Nephron (organoid): ENCODE results near the gene DSG2.

ENCODE experiments used
- H3K27ac Mint-ChIP-seq, 3 experiments: 2 replicates each; pipeline ENCODE4 v1.8.0; 2020; ENCODE audit warnings: mixed read lengths in 3 of 3, mild to moderate bottlenecking in 2 of 3, moderate library complexity in 1 of 3
- H3K27me3 Mint-ChIP-seq: 2 replicates; pipeline ENCODE4 v1.8.0; 2021; ENCODE audit warnings: low read depth, mild to moderate bottlenecking, moderate library complexity, mixed read lengths
- H3K36me3 Mint-ChIP-seq: 2 replicates; pipeline ENCODE4 v1.8.0; 2020; ENCODE audit warnings: low read depth, mixed read lengths
- H3K4me1 Mint-ChIP-seq: 2 replicates; pipeline ENCODE4 v1.8.0; 2020; ENCODE audit warnings: mixed read lengths
- H3K4me3 Mint-ChIP-seq, 3 experiments: 2 replicates each; pipeline ENCODE4 v1.8.0; 2020; ENCODE audit warnings: mild to moderate bottlenecking in 3 of 3, mixed read lengths in 3 of 3, moderate library complexity in 2 of 3
- H3K9me3 Mint-ChIP-seq: 2 replicates; pipeline ENCODE4 v1.8.0; 2020; ENCODE audit warnings: mixed read lengths
- CTCF ChIP-seq, 3 experiments: fragments of 200-600 bp; sonication (generic); IDR thresholded peaks; one replicate each; pipeline ENCODE4 v1.5.0; 2021; ENCODE audit warnings: antibody characterized with exemption in 3 of 3; ENCODE audit not compliant: unreplicated experiment in 3 of 3

DSG2 gene

DNA sequence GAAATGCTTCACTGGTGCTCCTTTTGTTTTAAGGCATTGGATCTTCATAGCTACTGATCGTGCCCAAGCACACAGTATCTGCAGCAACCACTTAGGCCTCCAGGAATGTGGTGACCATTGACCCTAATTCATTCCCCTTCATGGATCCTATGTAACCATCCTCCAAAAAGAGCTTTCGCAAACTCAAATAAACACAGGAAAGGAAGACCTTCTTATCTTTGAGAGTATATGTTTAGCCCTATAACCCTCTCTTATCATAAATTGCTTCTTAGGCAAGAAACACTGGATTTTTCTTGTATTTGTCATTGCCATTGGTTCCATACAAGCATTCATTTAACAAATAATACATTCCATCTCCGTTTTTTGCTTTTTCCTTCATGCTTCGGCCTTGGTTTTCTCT, 89.6 kb downstream of the DSG2 start:
- TF ChIP-seq CTCF (IDR thresholded peaks at IDR 0.05; ENCODE audit: unreplicated experiment in 3 of 3) = no peak
- Mint-ChIP-seq H3K27ac (no peak overlapping the region), H3K27me3 (peaks cover 6% of the 10 kb centered on the region), H3K9me3 (peaks cover 3% of the 10 kb centered on the region), H3K36me3 (no peaks in the 10 kb centered on the region), H3K4me3 (no peak overlapping the region), H3K4me1 (no peaks in the 10 kb centered on the region)

GRCh38 chr18:31590570-31590969, 92.6 kb downstream of the DSG2 start:
- Mint-ChIP-seq H3K4me3 (no peak overlapping the region), H3K27ac (no peak overlapping the region), H3K9me3 (peaks cover 3% of the 10 kb centered on the region), H3K36me3 (no peaks in the 10 kb centered on the region), H3K4me1 (peaks cover 3% of the 10 kb centered on the region), H3K27me3 (peaks cover 10% of the 10 kb centered on the region)
- TF ChIP-seq CTCF (IDR thresholded peaks at IDR 0.05; ENCODE audit: unreplicated experiment in 3 of 3) = no peak

GRCh38 chr18:31591113-31591512, 93.1 kb downstream of the DSG2 start:
- peaks cover 3% of the 10 kb centered on the region for H3K9me3 Mint-ChIP-seq
- peaks cover 10% of the 10 kb centered on the region for H3K27me3 Mint-ChIP-seq
- H3K4me3 Mint-ChIP-seq = no peak overlapping the region
- no peaks in the 10 kb centered on the region for H3K36me3 Mint-ChIP-seq
- TF ChIP-seq CTCF (IDR thresholded peaks at IDR 0.05; ENCODE audit: unreplicated experiment in 3 of 3) = no peak
- H3K27ac Mint-ChIP-seq = no peak overlapping the region
- peaks cover 9% of the 10 kb centered on the region for H3K4me1 Mint-ChIP-seq

DNA sequence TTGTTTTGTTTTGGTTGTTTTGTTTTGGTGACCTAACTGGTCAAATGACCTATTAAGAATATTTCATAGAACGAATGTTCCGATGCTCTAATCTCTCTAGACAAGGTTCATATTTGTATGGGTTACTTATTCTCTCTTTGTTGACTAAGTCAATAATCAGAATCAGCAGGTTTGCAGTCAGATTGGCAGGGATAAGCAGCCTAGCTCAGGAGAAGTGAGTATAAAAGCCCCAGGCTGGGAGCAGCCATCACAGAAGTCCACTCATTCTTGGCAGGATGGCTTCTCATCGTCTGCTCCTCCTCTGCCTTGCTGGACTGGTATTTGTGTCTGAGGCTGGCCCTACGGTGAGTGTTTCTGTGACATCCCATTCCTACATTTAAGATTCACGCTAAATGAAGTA, 93.7 kb downstream of the DSG2 start, which contains the start of gene TTR:
Gene TTR (plus strand): TSS at position 250 of the 400 bp plus-strand sequence. CDS start 26 bp downstream, at position 276.
- Mint-ChIP-seq H3K27me3 (peaks cover 10% of the 10 kb centered on the region), H3K4me1 (peaks cover 14% of the 10 kb centered on the region), H3K9me3 (peaks cover 3% of the 10 kb centered on the region), H3K36me3 (no peaks in the 10 kb centered on the region), H3K27ac (no peak within 1 kb of the TSS), H3K4me3 (no peak within 1 kb of the TSS)
- no peak for TF ChIP-seq CTCF (IDR thresholded peaks at IDR 0.05; ENCODE audit: unreplicated experiment in 3 of 3)

- H3K4me3 Mint-ChIP-seq = no peak overlapping the region
- H3K27me3 Mint-ChIP-seq = peaks cover 10% of the 10 kb centered on the region
- no peaks in the 10 kb centered on the region for H3K36me3 Mint-ChIP-seq
- H3K27ac Mint-ChIP-seq = no peak overlapping the region
- peaks cover 15% of the 10 kb centered on the region for H3K4me1 Mint-ChIP-seq
- no peak for TF ChIP-seq CTCF (IDR thresholded peaks at IDR 0.05; ENCODE audit: unreplicated experiment in 3 of 3)
- peaks cover 3% of the 10 kb centered on the region for H3K9me3 Mint-ChIP-seq
These were observed 94.7 kb downstream of the DSG2 start for GRCh38 chr18:31592506-31593157.

- no peak overlapping the region for H3K4me3 Mint-ChIP-seq
- H3K9me3 Mint-ChIP-seq = no peaks in the 10 kb centered on the region
- H3K27ac Mint-ChIP-seq = peak overlapping the region; percentile 69 to 91 (median 87)
- TF ChIP-seq CTCF (IDR thresholded peaks at IDR 0.05; ENCODE audit: unreplicated experiment in 3 of 3) = no peak
- H3K4me1 Mint-ChIP-seq = peaks cover 15% of the 10 kb centered on the region
- H3K36me3 Mint-ChIP-seq = no peaks in the 10 kb centered on the region
- peaks cover 10% of the 10 kb centered on the region for H3K27me3 Mint-ChIP-seq
These were observed 97.3 kb downstream of the DSG2 start for GRCh38 chr18:31595121-31595771.
